NCI-H345 treated with DMSO at 0.1 percent for 48 hours (cell line): ENCODE results near the gene PTPN7.
"Not testable (repeated sequence)": the region's sequence is repeated elsewhere in the genome, so short reads cannot be mapped to it uniquely, and the experiment has no call there.

Experiments
- DNase-seq: peaks from one replicate; lab custom pipeline; 2025; ENCODE audit not compliant: unreplicated experiment; lab: John Stamatoyannopoulos, UW

Gene PTPN7

DNA sequence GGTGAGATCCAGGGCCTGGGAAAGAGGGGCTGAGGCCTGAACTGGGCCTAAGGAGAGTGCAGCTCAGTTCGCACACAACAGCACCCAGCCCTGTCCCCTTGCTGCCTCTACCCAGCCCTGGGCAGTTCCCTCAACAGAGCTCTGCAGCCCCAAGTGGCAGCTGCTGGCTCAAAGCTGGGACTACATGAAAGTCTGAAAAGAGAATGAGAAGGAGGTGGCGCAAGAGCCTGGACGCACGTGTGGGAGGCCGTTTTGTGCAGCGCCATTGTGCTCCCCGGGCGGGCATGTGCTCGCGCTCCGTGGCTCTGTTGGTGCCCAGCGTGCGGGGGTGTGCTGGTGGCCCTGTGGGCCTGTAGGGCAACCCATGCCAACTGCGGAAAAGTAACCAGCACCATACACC, 27.4 kb downstream of the PTPN7 start:
- no peak for DNase-seq

DNA sequence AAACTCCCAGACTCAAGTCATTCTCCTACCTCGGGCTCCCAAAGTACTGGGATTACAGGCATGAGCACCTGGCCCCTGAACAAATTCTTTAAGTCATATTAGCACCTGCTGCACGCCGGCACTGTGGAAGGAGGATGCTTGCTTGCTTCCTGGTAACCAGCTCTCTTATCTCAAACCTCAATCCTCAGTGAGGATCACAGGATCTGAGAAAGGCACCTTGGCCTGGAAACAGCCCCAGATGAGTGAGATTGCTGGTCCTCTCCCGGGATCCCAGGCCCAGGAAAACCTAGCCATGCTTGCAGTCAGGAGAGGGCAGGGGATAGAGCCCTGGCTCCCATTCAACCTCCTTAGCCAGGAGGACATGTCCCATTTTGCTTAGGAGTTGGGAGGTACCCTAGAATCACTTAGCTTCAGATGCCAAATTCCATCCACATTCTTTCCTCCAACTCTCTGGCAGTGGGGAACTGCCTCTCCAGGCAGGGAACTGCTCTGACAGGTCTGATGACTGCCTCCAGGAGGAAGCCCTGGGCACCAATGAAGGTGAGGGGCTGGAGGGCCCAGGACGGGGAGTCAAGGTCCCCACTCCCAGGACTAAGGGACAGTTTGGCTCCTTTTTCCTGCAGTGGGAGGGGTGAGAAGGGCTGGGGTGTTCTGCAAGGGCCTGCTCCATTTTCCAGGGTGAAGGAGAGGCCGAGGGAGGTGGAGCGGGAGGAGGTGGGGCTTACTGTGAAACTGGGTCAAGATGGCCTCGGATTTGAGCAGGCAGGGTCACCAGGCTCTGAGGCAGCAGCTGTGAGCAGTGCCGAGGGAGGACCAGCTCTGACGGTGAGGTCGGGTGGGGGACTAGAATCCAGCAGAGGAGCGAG, 28.2 kb downstream of the PTPN7 start:
- DNase-seq: no peak

DNA sequence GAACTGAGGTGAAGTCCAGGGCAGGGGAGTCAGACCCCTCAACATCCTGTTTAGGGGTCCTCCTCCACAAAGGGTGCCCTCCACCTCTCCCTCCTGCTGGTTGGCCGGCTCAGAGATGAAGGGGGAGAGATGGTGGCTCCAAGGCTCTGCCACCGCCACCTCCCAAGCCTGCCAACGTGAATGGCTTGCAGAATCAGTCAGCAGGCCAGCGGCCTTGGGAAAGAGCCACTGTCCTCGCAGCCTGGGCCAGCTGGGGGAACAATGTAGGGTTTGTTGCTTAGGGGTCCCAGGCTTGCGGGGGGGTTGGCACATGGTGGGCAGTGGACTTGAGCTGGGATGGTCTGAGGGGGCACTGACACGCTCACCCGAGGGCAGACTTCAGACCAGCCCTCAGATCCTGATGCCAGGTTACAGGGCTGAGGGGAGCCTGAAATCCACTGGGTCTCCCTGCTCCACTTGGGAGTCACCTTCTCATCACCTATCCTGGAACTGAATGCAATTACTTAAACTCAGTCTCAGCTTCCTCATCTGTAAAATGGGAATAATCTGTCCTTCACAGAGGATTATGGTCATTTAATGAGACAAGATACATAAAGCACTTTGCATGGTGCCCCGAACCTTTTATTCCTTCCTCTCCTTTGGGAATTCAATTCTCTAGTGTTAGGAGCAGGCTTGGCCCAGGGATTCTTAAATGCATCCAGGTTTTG, 29.4 kb downstream of the PTPN7 start:
- no peak for DNase-seq

DNA sequence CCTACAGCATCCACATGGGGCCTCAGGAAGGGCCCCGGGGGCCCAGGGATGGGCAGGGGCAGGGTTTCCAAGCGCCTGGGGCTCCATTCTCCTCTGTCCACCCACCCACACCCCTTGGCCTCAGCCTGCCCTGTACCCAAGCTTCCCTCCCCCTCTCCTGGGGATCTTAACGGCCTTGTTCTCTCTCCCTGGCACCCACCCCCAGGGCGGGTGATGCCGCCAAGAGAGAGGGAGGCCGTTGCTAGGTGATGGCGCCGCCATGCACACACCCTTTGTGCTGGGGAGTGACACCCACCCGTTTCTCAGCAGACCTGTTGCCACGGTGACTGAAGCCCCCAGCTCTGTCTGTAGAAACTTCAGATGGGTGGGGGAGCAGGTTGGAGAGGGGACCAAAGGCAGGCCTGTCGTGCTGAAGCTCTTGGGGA, 30.1 kb downstream of the PTPN7 start:
- no peak for DNase-seq

DNA sequence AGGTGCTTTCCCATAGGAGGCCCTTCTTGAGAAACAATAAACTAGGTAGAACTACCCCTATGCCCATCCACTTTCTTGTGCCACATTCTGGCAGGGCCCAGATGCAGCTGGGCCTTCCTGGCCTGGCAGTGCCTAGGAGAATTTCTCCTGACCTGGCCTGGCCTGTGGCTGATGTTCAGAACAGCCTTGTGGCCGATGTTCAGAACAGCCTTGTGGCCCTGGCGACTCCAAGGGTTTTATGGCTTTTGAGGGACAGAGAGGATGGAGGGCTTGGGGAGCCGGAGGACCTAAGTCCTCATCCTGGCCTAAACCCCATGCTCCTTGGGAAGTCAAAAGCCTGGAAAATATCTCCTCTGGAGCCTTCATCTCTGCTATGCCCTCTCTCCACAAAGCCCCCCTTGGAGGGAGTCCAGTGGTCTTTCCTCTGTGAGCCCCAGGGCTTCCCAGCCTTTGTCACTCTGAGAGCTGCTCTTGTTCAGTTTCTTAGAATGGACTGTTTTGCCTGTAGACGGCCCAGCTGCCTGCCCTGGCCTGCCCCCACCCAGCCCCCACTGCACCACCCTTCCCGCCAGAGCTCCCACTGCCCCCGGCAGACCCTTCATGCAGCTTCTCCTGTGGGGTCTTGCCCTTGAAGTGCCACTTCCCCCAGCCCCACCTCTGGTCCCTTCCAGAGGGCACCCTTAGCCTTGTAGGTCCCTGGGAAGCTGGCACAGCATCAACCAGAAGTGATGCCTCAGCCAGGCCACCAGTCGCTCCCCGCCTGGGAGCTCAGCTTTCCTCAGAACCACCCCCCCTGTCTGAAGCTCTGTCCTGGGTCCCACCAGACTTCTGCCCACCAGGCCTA, 30.7 kb downstream of the PTPN7 start:
- DNase-seq: no peak

DNA sequence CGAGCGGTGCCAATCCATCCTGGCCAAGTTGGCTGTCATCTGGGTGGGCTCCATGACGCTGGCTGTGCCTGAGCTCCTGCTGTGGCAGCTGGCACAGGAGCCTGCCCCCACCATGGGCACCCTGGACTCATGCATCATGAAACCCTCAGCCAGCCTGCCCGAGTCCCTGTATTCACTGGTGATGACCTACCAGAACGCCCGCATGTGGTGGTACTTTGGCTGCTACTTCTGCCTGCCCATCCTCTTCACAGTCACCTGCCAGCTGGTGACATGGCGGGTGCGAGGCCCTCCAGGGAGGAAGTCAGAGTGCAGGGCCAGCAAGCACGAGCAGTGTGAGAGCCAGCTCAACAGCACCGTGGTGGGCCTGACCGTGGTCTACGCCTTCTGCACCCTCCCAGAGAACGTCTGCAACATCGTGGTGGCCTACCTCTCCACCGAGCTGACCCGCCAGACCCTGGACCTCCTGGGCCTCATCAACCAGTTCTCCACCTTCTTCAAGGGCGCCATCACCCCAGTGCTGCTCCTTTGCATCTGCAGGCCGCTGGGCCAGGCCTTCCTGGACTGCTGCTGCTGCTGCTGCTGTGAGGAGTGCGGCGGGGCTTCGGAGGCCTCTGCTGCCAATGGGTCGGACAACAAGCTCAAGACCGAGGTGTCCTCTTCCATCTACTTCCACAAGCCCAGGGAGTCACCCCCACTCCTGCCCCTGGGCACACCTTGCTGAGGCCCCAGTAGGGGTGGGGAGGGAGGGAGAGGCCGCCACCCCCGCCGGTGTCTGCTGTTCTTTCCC, 32.4 kb downstream of the PTPN7 start:
- no peak for DNase-seq

DNA sequence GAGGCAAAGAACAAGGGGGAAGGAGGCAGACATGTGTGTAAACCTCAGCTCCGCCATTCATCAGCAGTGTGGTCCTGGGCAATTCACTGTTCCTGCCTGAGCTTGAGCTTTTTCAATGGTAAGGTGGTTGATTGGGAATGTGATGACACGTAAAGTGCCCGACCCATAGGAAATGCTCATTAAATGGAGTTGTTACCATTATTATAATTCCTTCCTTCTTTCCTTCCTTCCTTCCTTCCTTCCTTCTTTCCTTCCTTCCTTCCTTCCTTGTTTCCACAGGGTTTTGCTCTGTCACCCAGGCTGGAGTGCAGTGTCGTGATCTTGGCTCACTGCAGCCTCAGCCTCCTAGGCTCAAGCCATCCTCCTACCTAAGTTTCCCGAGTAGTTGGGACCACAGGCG, 33.3 kb downstream of the PTPN7 start:
- no peak for DNase-seq

DNA sequence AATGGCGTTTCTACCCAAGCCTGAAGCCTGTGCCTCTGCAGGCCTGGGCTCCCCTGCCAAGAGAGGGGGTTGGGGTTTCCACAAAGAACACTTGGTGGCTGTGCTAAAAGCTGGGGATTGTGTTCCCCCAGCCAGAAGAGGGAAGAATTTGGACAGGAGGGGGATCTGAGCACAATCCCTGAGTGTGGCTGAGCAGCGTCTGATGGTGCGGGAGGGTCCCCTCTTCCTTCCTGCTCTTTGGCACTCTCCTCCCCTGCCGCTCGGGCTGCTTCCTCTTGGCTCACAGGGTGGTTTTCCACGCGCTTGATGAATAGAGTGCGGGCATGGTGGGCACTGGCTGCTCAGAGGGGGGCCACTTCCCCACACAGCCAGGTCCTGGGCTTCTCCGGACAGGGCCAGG, 34.0 kb downstream of the PTPN7 start:
- DNase-seq: no peak

DNA sequence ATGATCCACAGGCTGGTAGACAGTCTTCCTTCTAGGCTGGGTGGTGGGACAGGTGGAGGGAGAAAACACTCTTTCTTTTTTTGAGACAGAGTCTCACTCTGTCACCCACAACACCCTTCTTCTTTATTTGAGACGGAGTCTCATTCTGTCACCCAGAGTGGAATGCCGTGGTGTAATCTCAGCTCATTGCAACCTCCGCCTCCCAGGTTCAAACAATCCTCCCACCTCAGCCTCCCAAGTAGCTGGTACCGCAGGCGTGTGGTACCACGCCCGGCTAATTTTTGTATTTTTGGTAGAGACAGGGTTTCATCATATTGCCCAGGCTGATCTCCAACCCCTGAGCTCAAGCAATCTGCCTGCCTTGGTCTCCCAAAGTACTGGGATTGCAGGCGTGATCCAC, 34.8 kb downstream of the PTPN7 start:
- no peak for DNase-seq

DNA sequence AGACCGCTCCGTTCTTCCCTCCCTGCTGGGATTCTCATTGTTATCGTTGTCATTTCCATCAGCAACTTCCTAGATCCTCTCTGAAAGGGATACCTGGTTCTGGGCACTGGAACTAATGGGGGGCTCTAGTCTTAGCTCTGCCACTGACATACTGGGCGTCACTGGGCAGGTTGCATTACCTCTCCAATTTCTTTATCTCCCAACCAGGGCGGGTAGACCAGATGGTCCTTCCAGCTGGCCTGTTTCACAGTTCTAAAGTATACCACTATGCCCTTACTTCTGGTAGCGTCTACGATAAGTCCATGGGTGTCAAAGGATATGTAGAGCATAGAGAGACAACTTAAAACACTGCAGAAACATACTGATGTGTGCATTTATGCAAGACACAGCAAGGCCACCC, 36.3 kb downstream of the PTPN7 start:
- no peak for DNase-seq

DNA sequence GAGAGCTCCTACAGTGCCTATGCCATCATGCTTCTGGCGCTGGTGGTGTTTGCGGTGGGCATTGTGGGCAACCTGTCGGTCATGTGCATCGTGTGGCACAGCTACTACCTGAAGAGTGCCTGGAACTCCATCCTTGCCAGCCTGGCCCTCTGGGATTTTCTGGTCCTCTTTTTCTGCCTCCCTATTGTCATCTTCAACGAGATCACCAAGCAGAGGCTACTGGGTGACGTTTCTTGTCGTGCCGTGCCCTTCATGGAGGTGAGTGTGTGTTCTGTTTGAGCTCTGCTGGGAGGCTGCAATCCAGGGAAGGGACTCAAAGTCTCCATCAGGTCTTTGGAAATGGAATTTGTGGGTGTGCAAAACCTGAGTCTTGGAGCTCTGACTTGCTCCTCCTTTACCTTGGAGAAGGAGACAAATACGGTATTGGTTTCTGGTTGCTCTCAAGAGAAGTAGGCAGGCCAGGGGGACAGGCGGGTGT, 37.0 kb downstream of the PTPN7 start:
- DNase-seq: no peak

DNA sequence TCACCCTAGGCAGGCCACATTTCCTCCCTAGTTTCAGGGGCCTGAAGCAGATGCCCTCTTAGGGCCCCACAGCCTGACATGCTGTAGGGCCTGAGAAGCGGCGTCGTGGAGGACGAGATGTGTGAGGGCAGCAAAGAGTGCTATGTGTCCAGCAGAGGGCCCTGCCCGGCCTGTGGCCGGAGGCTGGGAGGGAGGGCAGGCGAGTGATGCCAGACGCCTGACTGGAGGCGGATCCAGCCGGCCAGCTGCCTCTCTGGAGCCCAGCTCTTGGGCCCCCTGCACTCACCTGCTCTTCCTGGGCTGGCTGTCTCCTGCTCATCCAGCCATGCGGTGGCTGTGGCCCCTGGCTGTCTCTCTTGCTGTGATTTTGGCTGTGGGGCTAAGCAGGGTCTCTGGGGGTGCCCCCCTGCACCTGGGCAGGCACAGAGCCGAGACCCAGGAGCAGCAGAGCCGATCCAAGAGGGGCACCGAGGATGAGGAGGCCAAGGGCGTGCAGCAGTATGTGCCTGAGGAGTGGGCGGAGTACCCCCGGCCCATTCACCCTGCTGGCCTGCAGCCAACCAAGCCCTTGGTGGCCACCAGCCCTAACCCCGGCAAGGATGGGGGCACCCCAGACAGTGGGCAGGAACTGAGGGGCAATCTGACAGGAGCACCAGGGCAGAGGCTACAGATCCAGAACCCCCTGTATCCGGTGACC, 37.6 kb downstream of the PTPN7 start, which contains the start of gene GPR37L1:
GPR37L1 (plus strand) TSS at position 279 of the 697 bp plus-strand sequence; CDS start at position 326, 47 bp downstream.
- DNase-seq: no peak

DNA sequence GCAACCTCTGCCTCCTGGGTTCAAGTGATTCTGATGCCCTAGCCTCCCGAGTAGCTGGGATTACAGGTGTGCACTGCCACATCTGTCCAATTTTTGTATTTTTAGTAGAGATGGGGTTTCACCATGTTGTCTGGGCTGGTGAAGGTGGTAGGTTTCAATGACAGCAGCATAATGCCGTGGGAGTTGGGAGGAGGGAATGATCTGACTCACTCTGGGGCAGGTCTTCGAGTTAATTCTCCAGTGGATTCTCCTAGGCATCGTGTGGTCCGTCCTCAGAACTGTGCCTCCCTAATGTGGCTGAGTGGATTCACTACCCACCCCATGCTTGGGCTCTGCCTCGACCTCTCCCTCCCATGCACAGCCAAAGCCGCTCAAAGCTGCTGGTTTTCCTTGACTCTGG, 39.4 kb downstream of the PTPN7 start:
- no peak for DNase-seq

DNA sequence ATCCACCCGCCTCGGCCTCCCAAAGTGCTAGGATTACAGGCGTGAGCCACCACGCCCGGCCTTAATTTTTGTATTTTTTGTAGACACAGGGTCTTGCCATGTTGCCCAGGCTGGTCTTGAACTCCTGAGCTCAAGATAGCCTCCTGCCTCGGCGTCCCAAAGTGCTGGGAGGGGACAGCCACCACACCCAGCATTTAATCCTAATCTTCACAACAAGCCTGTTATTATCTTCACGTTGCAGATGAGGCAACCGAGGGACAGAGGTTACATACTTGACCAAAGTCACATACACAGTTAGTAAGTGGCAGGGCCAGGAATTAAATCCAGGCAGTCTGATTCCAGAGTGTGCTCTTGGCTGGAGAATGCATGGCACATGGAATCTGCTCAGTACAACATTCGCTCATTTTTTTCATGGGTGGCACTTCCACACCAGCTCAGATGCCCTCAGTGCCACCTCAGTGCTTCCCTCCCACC, 42.5 kb downstream of the PTPN7 start:
- no peak for DNase-seq

DNA sequence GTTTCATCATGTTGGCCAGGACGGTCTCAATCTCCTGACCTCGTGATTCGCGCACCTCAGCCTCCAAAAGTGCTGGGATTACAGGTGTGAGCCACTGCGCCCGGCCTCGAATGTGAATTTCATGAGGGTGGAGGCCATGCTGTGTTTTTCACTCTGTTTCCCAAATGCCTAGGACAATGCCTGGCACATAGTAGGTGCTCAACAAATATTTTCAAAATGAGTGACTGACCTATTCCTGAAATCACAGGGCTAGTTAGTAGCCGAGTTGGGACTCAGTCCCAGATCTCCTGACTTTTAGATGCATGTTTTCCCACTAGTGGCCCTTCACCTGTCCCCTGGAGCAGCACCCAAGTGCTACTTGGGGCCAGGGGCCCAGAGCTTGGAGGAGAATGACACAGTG, 44.1 kb downstream of the PTPN7 start:
- DNase-seq: no peak

DNA sequence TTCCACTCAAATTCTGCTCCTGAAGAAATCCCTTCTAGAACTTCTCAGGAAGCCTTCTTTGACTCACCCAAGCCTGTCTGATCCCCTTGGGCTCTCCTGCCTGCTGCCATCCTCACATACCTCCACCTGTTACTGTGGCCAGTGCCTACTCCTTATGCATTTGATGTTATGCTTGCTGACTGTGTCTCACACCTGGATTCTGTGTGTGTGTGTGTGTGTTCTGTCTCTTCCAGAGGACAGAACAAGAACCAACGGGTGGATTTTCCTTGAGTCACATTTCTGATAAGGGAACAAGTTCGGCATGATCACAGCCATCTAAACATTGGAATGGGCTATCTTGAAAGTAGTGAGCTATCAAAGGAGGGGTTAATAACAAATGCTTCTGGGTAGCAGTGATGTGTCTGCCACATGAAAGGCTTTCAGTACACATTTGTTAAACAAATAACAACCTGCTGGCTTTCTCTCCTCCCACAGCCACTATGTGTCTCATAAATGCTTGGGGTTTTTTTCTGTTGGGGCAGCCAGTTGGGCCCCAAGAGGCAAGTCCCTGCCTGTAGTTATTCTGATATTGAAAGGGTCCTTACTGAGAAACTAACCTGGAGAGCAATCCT, 46.6 kb downstream of the PTPN7 start:
- peak; percentile 49 for DNase-seq

DNA sequence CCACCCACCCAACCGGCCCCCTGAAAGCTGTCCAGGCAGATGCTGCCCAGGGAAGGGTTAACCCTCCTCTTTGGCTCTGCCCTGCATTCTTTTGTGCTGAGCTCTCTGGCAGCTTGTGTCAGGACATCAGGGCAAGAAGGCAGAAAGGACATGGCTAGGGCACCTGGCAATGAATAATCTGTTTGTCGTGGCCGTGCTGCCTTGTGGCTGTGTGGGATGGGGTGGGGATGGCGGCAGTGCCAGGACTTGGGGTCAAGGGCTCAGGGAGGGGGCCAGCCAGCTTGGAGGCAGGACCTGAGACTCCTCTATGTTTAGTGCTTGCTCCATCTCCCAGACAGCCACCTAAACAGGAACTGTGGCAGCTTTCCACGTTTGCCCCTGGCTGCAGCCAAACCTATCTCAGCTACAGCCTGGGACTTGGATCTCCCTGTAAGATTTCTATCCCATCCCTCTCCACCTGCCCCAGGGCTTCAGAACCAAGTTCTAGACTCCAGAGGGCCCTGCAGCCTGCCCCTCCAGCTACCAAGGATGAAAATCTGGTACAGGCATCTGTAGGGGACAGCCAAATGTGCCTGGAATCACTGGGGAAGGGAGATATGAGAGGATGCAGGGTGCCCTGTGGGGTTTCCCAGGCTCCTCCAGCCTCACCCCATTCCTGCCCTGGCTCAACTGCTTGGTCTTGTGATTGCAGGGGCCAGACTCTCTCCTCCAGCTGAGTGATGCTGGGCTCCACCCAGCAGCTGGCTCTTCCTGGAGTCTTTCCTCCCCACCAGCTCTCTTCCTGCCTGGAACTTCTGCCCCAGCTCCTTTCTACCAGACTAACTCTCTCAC, 47.3 kb downstream of the PTPN7 start:
- DNase-seq: no peak

DNA sequence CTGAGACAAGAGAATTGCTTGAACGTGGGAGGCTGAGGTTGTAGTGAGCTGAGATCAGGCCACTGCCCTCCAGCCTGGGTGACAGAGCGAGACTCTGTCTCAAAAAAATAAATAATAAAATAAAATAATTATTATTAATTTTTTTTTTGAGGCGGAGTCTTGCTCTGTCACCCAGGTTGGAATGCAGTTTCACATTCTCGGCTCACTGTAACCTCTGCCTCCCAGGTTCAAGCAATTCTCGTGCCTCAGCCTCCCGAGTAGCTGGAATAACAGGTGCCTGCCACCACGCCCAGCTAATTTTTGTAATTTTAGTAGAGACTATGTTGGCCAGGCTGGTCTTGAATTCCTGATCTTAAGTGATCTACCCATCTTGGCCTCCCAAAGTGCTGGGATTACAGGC, 48.8 kb downstream of the PTPN7 start:
- not testable (repeated sequence) for DNase-seq
